ENCODE results near the gene DCDC2. TPM values are rescaled to one million over a fixed set of nuclear protein-coding genes. Genes with fewer than 3 reads are reported as not detected.
"Not testable (repeated sequence)": the region's sequence is repeated elsewhere in the genome, so short reads cannot be mapped to it uniquely, and the experiment has no call there.

DCDC2 gene
- total RNA-seq, 2 donors from 2014 or later: 0.15 TPM; not detected in 1

DNA sequence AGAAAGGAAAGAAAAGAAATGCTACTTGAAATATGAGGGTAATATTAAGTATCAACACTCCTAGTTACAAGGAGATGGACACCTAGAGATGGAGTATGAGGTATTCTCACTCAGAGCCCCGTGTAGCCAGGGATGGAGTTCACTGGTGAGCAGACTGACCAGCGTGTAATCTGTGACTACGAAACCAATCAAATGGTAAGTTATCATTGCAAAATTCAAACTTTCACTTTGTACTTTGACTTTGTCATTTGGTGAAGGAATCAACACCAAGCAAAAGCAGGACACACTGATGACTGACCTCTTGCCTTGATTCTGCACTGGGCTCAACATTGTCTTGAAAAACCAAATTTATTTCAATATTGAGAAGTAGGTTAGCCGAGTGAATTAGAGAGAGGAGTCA is 51.8 kb downstream of the DCDC2 start:
- no peak overlapping the region for H3K4me3 Mint-ChIP-seq

DNA sequence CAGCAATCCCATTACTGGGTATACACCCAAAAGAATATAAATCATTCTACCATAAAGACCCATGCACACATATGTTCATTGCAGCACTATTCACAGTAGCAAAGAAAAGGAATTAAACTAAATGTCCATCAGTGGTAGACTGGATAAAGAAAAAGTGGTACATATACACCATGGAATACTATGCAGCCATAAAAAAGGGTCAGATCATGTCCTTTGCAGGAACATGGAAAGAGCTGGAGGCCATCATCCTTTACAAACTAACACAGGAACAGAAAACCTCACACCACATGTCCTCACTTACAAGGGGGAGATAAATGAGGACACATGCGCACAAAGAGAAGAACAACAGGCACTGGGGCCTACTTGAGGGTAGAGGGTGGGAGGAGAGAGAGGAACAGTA is 60.9 kb downstream of the DCDC2 start:
- no peak for DNase-seq
- Mint-ChIP-seq H3K27me3 (no peaks in the 10 kb centered on the region), H3K4me3 (no peak overlapping the region), H3K27ac (no peak overlapping the region), H3K4me1 (no peaks in the 10 kb centered on the region), H3K36me3 (ENCODE audit: low read depth) (peaks cover 2% of the 10 kb centered on the region)
- no peak for ATAC-seq
- no peaks in the 10 kb centered on the region for H3K9me3 ChIP-seq (ENCODE audit: control insufficient read depth, low read length, poor library complexity, severe bottlenecking)

More for the DNA sequence above, 51.8 kb downstream of the DCDC2 start:
- peaks cover 18% of the 10 kb centered on the region for H3K27me3 Mint-ChIP-seq
- peaks cover 6% of the 10 kb centered on the region for H3K4me1 Mint-ChIP-seq
- DNase-seq: no peak
- no peaks in the 10 kb centered on the region for H3K36me3 Mint-ChIP-seq (ENCODE audit: low read depth)
- ATAC-seq: no peak
- H3K9me3 ChIP-seq (ENCODE audit: control insufficient read depth, low read length, poor library complexity, severe bottlenecking): no peaks in the 10 kb centered on the region
- no peak overlapping the region for H3K27ac Mint-ChIP-seq

DNA sequence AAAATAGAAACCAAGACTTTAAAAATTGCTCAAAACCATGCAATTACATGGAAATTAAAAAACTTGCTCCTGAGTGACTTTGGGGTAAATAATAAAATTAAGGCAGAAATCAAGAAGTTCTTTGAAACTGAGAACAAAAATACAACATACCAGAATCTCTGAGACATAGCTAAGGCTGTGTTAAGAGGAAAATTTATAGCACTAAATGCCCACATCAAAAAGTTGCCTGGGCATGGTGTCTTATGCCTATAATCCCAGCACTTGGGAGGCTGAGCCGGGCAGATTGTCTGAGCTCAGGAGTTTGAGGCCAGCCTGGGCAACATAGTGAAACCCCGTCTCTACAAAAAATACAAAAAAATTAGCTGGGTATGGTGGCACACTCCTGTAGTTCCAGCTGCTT is 64.0 kb downstream of the DCDC2 start:
- not testable (repeated sequence) for ATAC-seq; H3K9me3 ChIP-seq (ENCODE audit: control insufficient read depth, low read length, poor library complexity, severe bottlenecking); H3K4me1 Mint-ChIP-seq; H3K27me3 Mint-ChIP-seq; H3K27ac Mint-ChIP-seq; H3K4me3 Mint-ChIP-seq; H3K36me3 Mint-ChIP-seq (ENCODE audit: low read depth); DNase-seq

DNA sequence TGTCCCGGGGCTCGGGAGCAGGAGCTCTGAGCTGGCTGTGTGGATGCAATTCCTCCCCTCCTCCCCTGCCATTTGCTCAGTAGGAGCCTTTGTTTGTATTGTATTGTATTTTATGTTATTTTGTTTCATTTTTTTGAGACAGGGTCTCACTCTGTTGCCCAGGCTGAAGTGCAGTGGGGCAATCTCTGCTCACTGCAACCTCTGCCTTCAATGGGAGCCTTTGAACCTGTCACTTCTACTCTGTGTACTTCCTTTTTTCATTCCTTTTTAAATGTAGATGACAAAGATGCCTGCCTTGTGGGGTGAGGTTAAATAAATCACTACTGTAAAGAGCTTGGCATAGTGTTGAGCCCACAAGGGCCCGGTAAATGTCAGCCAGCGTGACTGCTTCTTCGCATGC is 70.6 kb downstream of the DCDC2 start:
- H3K9me3 ChIP-seq (ENCODE audit: control insufficient read depth, low read length, poor library complexity, severe bottlenecking): no peaks in the 10 kb centered on the region
- Mint-ChIP-seq H3K36me3 (ENCODE audit: low read depth) (no peaks in the 10 kb centered on the region), H3K27ac (no peak overlapping the region), H3K4me1 (peaks cover 6% of the 10 kb centered on the region), H3K4me3 (no peak overlapping the region), H3K27me3 (peaks cover 4% of the 10 kb centered on the region)
- ATAC-seq (no peak), DNase-seq (no peak)

DNA sequence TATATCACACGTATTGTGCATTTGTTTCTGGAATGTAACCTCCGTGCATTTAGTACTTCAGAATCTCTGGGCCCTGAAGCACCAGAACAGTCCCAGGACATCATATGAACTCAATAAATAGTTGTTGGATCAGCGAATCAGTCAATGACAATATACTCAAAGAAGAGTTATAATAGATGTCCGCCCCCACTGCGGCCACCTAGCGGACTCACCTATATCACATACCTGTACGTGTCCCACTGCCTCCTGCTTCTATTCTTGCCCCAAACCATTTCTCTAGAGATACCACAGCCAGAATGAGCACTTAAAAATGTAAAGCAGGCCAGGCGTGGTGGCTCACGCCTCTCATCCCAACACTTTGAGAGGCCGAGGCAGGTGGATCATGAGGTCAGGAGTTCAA is 73.9 kb downstream of the DCDC2 start:
- Mint-ChIP-seq H3K4me1 (peaks cover 6% of the 10 kb centered on the region), H3K27ac (no peak overlapping the region), H3K4me3 (no peak overlapping the region), H3K36me3 (ENCODE audit: low read depth) (no peaks in the 10 kb centered on the region), H3K27me3 (peaks cover 17% of the 10 kb centered on the region)
- DNase-seq (no peak), ATAC-seq (no peak)
- H3K9me3 ChIP-seq (ENCODE audit: control insufficient read depth, low read length, poor library complexity, severe bottlenecking): no peaks in the 10 kb centered on the region

DNA sequence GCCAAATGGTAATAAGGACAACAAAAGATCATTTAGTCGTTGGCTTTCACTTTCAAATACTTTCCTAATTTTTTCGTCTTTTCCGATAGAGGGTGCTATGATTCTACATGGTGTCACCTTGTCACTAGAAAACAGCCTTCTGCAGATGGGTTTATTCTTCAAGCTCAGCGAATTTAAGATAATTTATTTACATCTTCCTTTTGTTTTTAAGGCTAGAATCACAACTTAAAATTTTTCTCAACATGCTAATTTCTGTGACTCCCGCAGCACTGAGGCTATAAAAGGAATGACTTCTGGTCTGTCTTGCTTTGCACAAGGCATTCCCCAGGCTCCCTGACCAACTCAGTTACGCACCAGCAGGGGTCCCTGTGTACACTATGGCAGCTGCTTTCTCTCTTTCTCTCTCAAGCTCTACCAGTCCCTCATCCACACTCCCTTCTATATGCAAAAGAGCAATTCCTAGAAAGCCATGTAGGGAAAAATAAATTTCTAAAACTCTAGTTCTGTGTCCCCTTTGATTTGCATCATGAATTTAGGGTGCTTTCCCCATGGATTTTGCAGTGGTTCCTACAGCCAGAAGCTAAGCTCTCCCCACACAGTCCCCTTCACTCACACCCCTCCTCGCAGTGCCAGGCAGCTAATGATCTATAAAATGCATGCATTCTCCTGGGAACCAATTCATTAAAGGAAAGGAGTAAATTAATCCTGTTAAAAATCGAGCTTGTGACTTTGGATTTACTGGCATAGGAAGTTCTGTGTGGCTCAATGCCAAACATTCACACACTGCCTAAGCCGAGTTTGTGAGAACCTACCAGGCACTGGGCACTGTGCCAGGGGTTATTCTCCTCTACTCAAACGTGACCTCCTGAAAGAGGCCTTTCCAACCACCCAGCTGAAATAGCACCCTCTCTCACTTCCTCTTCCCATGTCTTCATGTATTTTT is 74.5 kb downstream of the DCDC2 start:
- H3K27me3 Mint-ChIP-seq: peaks cover 21% of the 10 kb centered on the region
- no peak overlapping the region for H3K27ac Mint-ChIP-seq
- ATAC-seq (peak; percentile 86), DNase-seq (peak in 1 of 3 donors; percentile 7)
- no peaks in the 10 kb centered on the region for H3K36me3 Mint-ChIP-seq (ENCODE audit: low read depth)
- peaks cover 6% of the 10 kb centered on the region for H3K4me1 Mint-ChIP-seq
- peak overlapping the region; percentile 45 for H3K4me3 Mint-ChIP-seq
- no peaks in the 10 kb centered on the region for H3K9me3 ChIP-seq (ENCODE audit: control insufficient read depth, low read length, poor library complexity, severe bottlenecking)

DNA sequence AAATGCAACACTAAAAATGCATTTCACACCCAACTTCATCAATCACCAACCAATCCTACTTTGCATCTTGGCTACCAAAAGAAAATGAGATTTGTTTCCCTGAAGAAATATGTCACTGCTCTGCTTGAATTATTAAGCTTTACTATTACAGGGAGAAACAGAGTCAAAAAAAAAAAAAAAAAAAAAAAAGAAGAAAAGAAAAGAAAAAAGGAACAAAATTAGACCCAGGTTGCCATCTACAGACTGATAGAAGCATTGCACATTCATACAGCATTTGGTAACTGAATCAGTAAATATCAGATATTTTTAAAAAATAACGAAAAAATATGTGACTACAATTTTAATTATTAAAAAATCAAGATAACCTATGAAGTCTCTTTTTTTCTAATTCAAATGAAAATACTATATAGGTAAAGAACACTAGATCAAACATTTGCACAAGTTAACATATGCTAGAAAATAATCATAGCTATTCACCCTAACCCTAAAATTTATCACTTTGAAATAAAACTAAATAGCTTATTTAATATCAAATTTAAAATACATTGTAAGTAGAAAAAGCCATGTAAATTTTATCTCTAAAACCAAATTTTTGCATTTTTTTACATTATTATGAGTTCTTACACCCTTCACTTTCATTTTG is 83.3 kb downstream of the DCDC2 start:
- peaks cover 2% of the 10 kb centered on the region for H3K4me1 Mint-ChIP-seq
- no peak for ATAC-seq
- no peaks in the 10 kb centered on the region for H3K9me3 ChIP-seq (ENCODE audit: control insufficient read depth, low read length, poor library complexity, severe bottlenecking)
- H3K36me3 Mint-ChIP-seq (ENCODE audit: low read depth): no peaks in the 10 kb centered on the region
- peaks cover 48% of the 10 kb centered on the region for H3K27me3 Mint-ChIP-seq
- H3K4me3 Mint-ChIP-seq: no peak overlapping the region
- DNase-seq: no peak
- H3K27ac Mint-ChIP-seq: no peak overlapping the region

DNA sequence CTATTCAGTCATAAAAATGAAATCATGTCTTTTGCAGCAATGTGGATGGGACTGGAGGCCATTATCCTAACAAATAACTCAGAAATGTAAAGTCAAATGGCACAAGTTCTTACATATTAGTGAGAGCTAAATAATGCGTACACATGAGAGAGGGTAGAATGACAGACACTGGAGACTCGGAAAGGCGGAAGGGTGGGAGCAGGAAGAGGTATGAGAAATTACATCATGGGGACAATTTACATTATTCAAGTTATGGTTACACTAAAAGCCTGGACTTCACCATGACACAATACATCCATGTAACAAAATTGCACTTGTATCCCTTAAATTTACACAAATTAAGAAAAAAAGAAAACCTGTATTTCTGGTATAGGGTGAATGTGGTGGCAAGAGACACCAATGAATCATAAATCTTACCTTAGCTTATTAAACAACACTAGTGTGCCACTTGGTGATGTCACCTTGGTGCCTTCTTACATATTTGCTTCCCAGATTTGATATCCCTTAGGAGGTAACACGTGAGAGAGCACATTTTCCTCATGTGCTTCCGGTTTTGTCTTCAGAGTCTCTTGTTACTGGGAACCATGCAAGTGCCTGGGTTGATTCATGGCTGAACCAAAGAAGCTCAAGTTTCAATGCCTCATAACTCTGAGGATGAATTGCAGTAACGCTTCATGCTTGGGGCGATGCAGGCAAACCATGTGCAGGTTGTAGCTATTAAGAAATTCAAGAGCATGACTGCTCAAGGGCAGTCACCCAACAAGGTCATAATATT is 84.6 kb downstream of the DCDC2 start:
- Mint-ChIP-seq H3K27ac (no peak overlapping the region), H3K27me3 (peaks cover 42% of the 10 kb centered on the region)

DNA sequence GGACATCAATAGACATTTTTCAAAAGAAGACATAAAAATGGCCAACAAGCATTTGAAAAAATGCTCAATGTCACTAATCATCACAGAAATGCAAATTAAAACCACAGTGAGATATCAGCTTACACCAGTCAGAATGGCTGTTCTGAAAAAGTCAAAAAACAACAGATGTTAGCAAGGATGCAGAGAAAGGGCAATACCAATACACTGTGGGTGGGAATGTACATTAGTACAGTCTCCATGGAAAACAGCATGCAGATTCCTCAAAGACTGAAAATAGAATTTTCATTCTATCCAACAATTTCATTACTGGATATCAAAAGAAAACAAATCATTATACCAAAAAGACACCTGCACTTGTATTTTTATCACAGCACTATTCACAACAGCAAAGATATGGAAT is 85.3 kb downstream of the DCDC2 start:
- H3K27ac Mint-ChIP-seq: no peak overlapping the region
- ATAC-seq (no peak), DNase-seq (no peak)
- no peak overlapping the region for H3K4me3 Mint-ChIP-seq
- no peaks in the 10 kb centered on the region for H3K36me3 Mint-ChIP-seq (ENCODE audit: low read depth)
- peaks cover 2% of the 10 kb centered on the region for H3K4me1 Mint-ChIP-seq
- no peaks in the 10 kb centered on the region for H3K9me3 ChIP-seq (ENCODE audit: control insufficient read depth, low read length, poor library complexity, severe bottlenecking)
- peaks cover 38% of the 10 kb centered on the region for H3K27me3 Mint-ChIP-seq

More for the DNA sequence above, 84.6 kb downstream of the DCDC2 start:
- H3K9me3 ChIP-seq (ENCODE audit: control insufficient read depth, low read length, poor library complexity, severe bottlenecking): no peaks in the 10 kb centered on the region
- Mint-ChIP-seq H3K36me3 (ENCODE audit: low read depth) (no peaks in the 10 kb centered on the region), H3K4me1 (peaks cover 2% of the 10 kb centered on the region), H3K4me3 (no peak overlapping the region)
- ATAC-seq: no peak
- DNase-seq: no peak

DNA sequence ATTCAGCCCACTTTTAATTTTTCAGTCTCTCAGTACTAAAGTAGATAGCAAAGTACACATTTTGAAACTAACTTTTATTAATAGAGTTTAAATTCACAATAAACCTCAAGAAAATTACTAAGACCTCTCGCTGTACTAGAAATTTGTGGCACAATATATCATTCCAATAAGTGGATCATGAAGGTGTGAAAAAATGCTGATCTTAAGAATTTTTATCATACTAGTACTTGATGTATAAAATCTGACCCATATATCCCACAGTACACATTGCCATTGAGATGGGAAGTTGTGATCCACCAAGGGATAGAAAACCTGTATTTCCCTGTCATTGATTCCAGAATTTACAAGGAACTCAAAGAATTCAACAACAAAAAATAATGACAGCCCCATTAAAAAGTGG is 85.7 kb downstream of the DCDC2 start:
- DNase-seq (no peak), ATAC-seq (no peak)
- no peaks in the 10 kb centered on the region for H3K9me3 ChIP-seq (ENCODE audit: control insufficient read depth, low read length, poor library complexity, severe bottlenecking)
- Mint-ChIP-seq H3K27ac (no peak overlapping the region), H3K4me1 (peaks cover 2% of the 10 kb centered on the region), H3K4me3 (no peak overlapping the region), H3K36me3 (ENCODE audit: low read depth) (no peaks in the 10 kb centered on the region), H3K27me3 (peaks cover 35% of the 10 kb centered on the region)

DNA sequence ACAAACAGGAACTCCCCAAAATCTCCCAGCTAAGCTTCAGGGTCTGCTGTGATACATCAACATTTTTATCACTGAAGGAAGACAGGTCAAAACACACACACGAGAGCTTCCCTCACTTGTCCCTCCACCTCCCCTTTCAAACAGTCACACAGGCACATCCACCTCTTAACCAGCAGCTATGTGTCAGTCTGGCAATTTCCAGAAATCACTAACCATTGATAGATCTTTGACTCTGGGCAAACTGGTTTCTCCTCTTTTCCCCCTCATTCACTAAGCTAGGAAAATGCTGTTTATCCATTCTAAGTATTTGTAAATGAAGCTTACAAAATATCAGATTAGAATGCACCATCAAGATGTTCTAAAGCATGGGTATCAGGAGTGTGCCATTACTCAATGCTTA is 87.8 kb downstream of the DCDC2 start:
- Mint-ChIP-seq H3K4me3 (no peak overlapping the region), H3K4me1 (peaks cover 2% of the 10 kb centered on the region), H3K27ac (no peak overlapping the region), H3K27me3 (peaks cover 44% of the 10 kb centered on the region), H3K36me3 (ENCODE audit: low read depth) (no peaks in the 10 kb centered on the region)
- ATAC-seq: no peak
- DNase-seq: no peak
- no peaks in the 10 kb centered on the region for H3K9me3 ChIP-seq (ENCODE audit: control insufficient read depth, low read length, poor library complexity, severe bottlenecking)

DNA sequence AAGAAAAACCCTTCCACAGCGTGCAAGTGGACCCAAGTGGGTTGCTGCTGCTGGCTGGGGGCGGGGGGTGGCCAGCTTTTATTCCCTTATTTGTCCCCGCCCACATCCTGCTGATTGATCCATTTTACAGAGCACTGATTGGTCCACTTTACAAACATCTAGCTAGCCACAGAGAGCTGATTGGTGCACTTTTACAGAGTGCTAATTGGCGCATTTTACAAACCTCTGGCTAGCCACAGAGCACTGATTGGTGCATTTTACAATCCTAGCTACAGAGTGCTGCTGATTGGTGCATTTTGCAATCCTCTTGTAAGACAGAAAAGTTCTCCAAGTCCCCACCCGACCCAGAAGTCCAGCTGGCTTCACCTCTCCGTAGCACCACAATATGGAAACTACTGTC is 99.6 kb downstream of the DCDC2 start:
- not testable (repeated sequence) for H3K36me3 Mint-ChIP-seq (ENCODE audit: low read depth)

DNA sequence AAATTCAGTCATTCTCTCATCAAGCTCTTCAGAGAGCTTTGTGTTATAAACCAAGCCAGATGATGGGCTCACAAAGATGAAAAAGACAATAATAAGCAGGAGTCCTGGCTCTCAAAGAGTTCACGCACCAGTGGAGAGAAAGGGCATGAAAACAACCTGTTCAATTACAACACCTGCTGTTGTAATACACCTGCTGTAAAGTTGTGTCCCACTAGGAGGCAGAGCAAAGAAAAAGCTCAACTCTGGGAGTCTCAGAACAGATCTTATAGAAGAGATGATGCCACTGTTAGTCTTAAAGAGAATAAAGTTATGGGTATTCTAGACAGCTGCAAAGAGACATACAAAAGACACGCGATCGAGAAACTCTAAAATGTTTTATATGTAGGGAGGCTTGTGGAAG is 100.6 kb downstream of the DCDC2 start:
- no peaks in the 10 kb centered on the region for H3K4me1 Mint-ChIP-seq
- peaks cover 40% of the 10 kb centered on the region for H3K27me3 Mint-ChIP-seq
- H3K36me3 Mint-ChIP-seq (ENCODE audit: low read depth): peaks cover 2% of the 10 kb centered on the region
- DNase-seq (no peak), ATAC-seq (no peak)
- H3K27ac Mint-ChIP-seq: no peak overlapping the region
- H3K9me3 ChIP-seq (ENCODE audit: control insufficient read depth, low read length, poor library complexity, severe bottlenecking): no peaks in the 10 kb centered on the region
- no peak overlapping the region for H3K4me3 Mint-ChIP-seq

More for the DNA sequence above, 99.6 kb downstream of the DCDC2 start:
- not testable (repeated sequence) for ATAC-seq; H3K4me1 Mint-ChIP-seq; H3K4me3 Mint-ChIP-seq; DNase-seq; H3K9me3 ChIP-seq (ENCODE audit: control insufficient read depth, low read length, poor library complexity, severe bottlenecking); H3K27ac Mint-ChIP-seq
- peaks cover 49% of the 10 kb centered on the region for H3K27me3 Mint-ChIP-seq
